ENCODE results near the gene LBP.

DNA sequence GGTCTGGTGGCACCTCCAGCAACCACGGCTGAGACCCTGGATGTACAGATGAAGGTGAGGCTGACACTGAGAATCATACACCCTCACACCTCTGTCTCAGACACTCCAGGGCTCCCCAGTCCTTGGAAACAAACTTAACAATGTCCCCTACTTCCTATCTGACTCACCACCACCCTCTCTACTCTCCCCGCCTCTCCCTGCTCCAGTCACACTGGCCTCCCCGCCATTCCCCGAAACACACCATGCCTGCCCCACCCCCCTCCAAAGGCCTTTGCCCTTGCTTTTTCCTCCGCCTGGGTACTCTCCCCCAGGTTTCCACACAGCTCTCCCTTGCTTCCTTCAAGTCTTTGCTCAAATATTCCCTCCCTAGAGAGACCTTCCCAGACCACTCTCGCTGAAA, 26.1 kb upstream of the LBP start:
- TF ChIP-seq TAF1 (IDR thresholded peaks at IDR 0.05; ENCODE audit: borderline replicate concordance, insufficient read depth, low read length) (no peak), SIN3A (IDR thresholded peaks at IDR 0.05; ENCODE audit: borderline replicate concordance, insufficient read depth, low read length) (no peak), POLR2AphosphoS5 (IDR thresholded peaks at IDR 0.05; ENCODE audit: low read depth, low read length) (no peak; the same call in 1 of the 2 replicates)
- TF ChIP-seq, protein P1, sequence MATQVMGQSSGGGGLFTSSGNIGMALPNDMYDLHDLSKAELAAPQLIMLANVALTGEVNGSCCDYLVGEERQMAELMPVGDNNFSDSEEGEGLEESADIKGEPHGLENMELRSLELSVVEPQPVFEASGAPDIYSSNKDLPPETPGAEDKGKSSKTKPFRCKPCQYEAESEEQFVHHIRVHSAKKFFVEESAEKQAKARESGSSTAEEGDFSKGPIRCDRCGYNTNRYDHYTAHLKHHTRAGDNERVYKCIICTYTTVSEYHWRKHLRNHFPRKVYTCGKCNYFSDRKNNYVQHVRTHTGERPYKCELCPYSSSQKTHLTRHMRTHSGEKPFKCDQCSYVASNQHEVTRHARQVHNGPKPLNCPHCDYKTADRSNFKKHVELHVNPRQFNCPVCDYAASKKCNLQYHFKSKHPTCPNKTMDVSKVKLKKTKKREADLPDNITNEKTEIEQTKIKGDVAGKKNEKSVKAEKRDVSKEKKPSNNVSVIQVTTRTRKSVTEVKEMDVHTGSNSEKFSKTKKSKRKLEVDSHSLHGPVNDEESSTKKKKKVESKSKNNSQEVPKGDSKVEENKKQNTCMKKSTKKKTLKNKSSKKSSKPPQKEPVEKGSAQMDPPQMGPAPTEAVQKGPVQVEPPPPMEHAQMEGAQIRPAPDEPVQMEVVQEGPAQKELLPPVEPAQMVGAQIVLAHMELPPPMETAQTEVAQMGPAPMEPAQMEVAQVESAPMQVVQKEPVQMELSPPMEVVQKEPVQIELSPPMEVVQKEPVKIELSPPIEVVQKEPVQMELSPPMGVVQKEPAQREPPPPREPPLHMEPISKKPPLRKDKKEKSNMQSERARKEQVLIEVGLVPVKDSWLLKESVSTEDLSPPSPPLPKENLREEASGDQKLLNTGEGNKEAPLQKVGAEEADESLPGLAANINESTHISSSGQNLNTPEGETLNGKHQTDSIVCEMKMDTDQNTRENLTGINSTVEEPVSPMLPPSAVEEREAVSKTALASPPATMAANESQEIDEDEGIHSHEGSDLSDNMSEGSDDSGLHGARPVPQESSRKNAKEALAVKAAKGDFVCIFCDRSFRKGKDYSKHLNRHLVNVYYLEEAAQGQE (IDR thresholded peaks at IDR 0.05; ENCODE audit: insufficient read depth in 1 of 2, low read depth in 2 of 2, low read length in 2 of 2): no peak

Measured in PFSK-1 (cell line).